GM12873 (cell line): ENCODE measurements around the gene NUB1.

ENCODE experiments used
- CTCF ChIP-seq: IDR thresholded peaks from 2 replicates; pipeline ENCODE4 v1.5.1; 2012; ENCODE audit warnings: low read depth, mild to moderate bottlenecking, moderate library complexity, low read length, control low read depth; ENCODE audit not compliant: insufficient read depth; ENCODE audit errors: missing control alignments

The NUB1 gene

DNA sequence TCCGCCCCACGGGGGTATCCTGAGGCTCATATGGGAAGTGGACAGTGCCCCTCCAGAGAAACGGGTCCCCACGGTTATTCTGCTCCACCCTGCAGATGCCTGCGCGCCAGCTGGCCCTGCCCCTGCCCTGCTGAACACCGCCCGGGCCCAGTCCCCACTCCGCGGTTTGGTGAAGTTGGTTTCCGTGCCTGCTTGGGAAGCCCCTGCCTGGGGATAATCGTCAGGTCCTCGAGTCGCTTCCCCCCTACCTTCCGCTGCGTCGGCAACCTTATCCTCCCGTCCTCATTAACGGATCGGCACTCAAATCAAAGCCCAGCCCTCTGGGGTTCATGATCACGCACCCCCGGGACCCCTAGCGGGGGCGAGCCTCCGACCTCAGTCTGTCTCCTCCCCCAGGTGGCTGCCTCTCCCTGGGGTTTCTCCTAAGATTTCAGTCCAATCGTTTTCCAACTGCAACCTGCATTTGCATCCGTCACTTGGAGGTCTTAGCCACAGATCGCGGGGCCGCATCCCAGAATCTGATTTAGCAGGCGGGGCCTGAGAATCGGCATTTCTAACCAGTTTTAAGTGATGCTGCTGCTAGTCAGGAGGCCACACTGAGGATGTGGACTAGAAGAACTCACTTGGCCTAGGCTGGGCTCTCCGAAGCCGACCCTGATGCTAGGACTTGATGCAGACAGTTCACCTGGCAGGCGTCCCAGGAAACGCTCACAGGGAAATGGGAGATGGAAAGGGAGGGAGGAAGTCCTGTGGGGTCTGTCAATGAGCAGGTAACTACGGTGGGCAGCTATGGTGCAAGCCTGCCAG is 40.7 kb downstream of the NUB1 start:
- no peak for TF ChIP-seq CTCF

GRCh38 chr7:151383638-151384351 is 42.2 kb downstream of the NUB1 start:
- no peak for TF ChIP-seq CTCF

GRCh38 chr7:151384352-151384697 is 42.7 kb downstream of the NUB1 start:
- no peak for TF ChIP-seq CTCF

DNA sequence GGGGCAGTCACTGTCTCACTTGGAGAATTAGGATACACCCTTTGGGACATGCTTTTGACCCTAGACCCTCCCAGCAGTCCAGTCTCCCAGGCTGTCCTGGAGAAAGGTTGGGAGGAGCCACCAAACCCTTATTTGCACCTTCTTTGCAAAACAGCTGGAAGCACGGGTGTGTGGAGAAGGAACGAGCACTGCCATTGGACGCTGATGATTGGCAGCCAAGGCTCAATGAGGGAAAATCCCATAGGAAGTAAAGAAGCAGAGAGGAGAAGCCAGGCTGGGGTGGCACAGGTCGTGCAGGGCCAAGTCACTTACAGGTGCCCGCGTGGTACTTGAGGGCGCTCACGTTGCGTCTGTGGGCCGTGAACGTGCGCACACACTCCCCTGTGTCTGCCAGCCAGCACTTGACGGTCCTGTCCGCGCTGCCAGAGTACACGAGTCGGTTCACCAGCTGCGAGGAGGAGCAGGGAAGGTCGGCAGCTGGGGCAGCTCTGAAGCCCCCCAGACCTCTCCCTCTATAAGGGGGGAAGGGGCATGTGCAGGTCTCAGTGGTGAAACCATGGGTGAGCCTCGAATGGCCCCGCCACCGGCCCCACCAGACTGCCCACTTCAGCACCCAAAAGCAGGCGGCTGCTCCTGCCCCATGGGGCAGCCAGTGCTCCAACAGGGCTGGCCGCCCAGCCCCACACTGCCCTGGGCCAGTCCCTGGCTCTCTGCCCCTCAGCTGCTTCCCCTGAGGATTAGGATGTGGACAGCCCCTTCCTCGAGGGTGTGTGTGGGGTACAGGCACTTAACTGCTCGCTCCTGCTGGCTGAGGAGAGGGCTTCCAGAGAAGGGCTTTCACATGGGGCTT is 43.4 kb downstream of the NUB1 start:
- TF ChIP-seq CTCF = no peak

- no peak for TF ChIP-seq CTCF
Observed at GRCh38 chr7:151385626-151386300, 44.2 kb downstream of the NUB1 start.

DNA sequence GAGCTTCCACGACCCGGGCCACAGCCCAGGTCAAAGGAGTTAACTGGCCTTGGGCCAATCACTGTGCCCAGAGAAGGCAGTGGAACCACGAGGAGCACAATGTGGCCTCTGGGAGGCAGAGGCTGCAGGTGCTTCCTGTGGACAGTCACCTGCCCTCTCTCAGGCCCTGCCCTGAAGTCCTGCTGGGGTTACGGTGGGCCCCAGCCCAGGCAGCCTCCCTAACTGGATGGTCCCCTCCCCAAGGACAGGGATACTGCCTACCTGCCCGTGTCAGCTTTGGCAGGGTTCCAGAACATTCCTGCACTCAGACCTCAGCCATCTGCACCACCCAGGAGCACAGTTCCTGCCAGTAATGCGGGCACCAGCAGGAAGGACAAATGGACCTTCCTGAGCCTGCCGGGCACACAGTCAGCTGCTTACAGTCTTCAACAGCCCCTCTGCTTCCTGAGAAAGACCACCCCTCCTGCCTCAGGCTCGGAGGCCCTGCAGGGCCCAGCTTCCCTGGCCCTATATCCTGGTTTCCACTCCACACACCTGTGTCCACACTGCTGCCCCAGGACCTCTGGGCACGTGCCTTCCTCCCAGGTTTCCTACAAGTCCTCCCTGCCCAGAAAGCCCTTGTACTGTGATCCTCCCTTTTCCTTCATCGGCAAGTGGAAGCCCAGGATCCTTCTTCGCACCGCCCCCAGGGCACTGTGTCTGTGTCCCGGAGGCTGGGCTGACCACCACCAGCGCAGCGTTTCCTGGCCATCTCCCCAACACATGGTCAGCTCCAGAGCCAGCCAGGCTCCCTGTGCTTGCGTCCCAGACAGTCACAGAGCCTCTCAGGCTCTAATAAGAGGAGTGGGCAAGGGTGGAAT is 44.9 kb downstream of the NUB1 start:
- TF ChIP-seq CTCF = no peak
